ENCODE data around the gene EPGN. TPM values are rescaled to one million over a fixed set of nuclear protein-coding genes. Genes with fewer than 3 reads are reported as not detected.

Gene EPGN
- total RNA-seq, 3 donors from 2014 or later: 0.33 to 2.0 TPM; not detected in 1

Other genes starting within 250 kb of the EPGN start
- 10 to 100 TPM; 12.2 to 51.8 (median 16.1) TPM for gene CXCL2, start 209.3 kb upstream of the EPGN start, total RNA-seq
- 10 to 100 TPM; 20.5 to 48.1 (median 29.2) TPM for gene MTHFD2L, start 150.4 kb upstream of the EPGN start, total RNA-seq
- 1 to 10 TPM in 2 of 3 donors, under 1 TPM in 1; 0.80 to 7.6 (median 3.3) TPM for gene EREG, start 56.7 kb downstream of the EPGN start, total RNA-seq
- gene AREG, start 136.7 kb downstream of the EPGN start, total RNA-seq: 10 to 100 TPM in 2 of 3 donors, 1 to 10 TPM in 1; 3.4 to 89.1 (median 46.2) TPM

Data from breast epithelium (tissue), 3 donors.